Psoas muscle (tissue), 8 donors: Measurements from ENCODE around the gene ARNT2. TPM values are rescaled to one million over a fixed set of nuclear protein-coding genes. Genes with fewer than 3 reads are reported as not detected.

Experiments used
- ATAC-seq, 4 donors: fragments of 200-7000 bp; cut with Tn5 transposase; one replicate each; pipeline ENCODE4 v1.9.1; 2020; ENCODE audit warnings: moderate library complexity in 3 of 4, mild to moderate bottlenecking in 2 of 4
- DNase-seq, 2 donors: peaks; one replicate each; pipeline ENCODE4 v3.0.0-alpha.2; 2020
- H3K27ac ChIP-seq: fragments of 200-600 bp; one replicate; pipeline ENCODE4 v1.8.0; 2022
- H3K27me3 ChIP-seq, 3 donors: fragments of 200-600 bp in 1 of 3; one replicate each; pipeline versions ENCODE4 v1.6.1 to v1.8.0; 2013 to 2022; ENCODE audit warnings: low read length in 2 of 3, mild to moderate bottlenecking in 2 of 3, moderate library complexity in 1 of 3; ENCODE audit not compliant: insufficient read depth in 3 of 3
- H3K36me3 ChIP-seq, 2 donors: fragments of 200-600 bp in 1 of 2; one replicate each; pipeline versions ENCODE4 v1.6.1 to v1.8.0; 2013 to 2022; ENCODE audit warnings: low read depth in 1 of 2, mild to moderate bottlenecking in 1 of 2, moderate library complexity in 1 of 2; ENCODE audit not compliant: insufficient read depth in 1 of 2
- H3K4me1 ChIP-seq: fragments of 200-600 bp; one replicate; pipeline ENCODE4 v1.8.0; 2022
- H3K4me3 ChIP-seq: fragments of 200-600 bp; one replicate; pipeline ENCODE4 v1.8.0; 2022; ENCODE audit warnings: mild to moderate bottlenecking
- H3K9me3 ChIP-seq: fragments of 200-600 bp; one replicate; pipeline ENCODE4 v1.8.0; 2022
- WGBS, 3 donors: extraction: QIAGEN DNeasy Blood & Tissue Kit; methylation state at CpG; one replicate each; pipeline versions ENCODE4 v1.1.6 to v1.1.7; 2013; 5-methylcytosine and 5-hydroxymethylcytosine counted together
- intact Hi-C, 2 donors: fragments of 100-400 bp; cut with DNase I; formaldehyde crosslinking; loops; one replicate each; pipeline versions ENCODE4 v1.11.0 to v1.14.2; 2022
- polyA plus RNA-seq, 3 donors: library from polyadenylated mRNA; stranded (reverse); fragments of 200-250 nt; gene quantifications; one replicate each; pipeline ENCODE4 v1.2.3, GENCODE V29; 2013
- total RNA-seq, 4 donors: library from RNA; stranded (reverse); fragmentation: NEBNext Ultra II Directional in 2 of 4; extraction: Animal tissue kit (Norgen Biotek cat#: 25700) in 2 of 4; gene quantifications; one replicate each; pipeline versions ENCODE4 v1.2.1 to v1.2.4, GENCODE V29; 2021 to 2023
- TF ChIP-seq, protein P1 (sequence below): fragments of 200-600 bp; IDR thresholded peaks from one replicate; pipeline ENCODE4 v1.8.0; 2022; ENCODE audit warnings: antibody characterized with exemption
- donor health status: healthy with polysubstance abuse.
- donor health status: DM: no; HTN: no; CAD: no; lungs with moderate emphysema.
- donor health status: Bipolar disorder and iron deficiency.
- donor health status: healthy.
- donor health status: DM: yes; HTN: yes; CAD: no.
- donor health status: DM: no; HTN: no; CAD: no.
- donor health status: DM: no; HTN: no; CAD: no.
- donor health status: DM: yes; HTN: yes; CAD: no.

ARNT2 gene
- total and polyA plus RNA-seq, 7 donors, result 0.09 to 12.2 (median 4.4) TPM

DNA sequence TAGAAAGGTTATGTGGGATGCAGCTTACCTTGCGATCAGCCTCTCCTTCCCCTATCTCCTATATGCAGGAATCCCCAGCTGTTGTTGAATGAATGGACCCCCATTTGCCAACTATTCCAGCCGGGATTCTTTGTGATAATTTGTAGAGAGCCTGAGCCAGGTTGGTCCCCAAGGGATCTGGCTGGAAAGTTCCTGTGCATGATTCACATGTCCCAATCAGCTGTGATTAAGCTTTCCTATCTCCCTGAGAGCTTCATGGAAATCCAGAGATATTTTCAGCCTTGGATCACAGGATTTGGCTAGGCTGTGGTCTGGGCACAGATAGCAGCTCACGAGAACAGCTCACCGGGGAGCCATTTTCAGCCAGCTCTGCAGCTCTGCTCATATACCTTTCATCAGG is 76.7 kb downstream of the ARNT2 start:
- 11 to 14% (median 12%) methylated on average over 4 of the region's 4 CpGs for WGBS, 3 donors
- peaks cover 0 to 4% of the 10 kb centered on the region in 2 donors for H3K36me3 ChIP-seq
- no peaks in the 10 kb centered on the region for H3K9me3 ChIP-seq
- TF ChIP-seq, protein P1, sequence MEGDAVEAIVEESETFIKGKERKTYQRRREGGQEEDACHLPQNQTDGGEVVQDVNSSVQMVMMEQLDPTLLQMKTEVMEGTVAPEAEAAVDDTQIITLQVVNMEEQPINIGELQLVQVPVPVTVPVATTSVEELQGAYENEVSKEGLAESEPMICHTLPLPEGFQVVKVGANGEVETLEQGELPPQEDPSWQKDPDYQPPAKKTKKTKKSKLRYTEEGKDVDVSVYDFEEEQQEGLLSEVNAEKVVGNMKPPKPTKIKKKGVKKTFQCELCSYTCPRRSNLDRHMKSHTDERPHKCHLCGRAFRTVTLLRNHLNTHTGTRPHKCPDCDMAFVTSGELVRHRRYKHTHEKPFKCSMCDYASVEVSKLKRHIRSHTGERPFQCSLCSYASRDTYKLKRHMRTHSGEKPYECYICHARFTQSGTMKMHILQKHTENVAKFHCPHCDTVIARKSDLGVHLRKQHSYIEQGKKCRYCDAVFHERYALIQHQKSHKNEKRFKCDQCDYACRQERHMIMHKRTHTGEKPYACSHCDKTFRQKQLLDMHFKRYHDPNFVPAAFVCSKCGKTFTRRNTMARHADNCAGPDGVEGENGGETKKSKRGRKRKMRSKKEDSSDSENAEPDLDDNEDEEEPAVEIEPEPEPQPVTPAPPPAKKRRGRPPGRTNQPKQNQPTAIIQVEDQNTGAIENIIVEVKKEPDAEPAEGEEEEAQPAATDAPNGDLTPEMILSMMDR, result no peak
- no peak overlapping the region for H3K27ac ChIP-seq
- no peak overlapping the region for H3K4me3 ChIP-seq
- no peaks in the 10 kb centered on the region for H3K4me1 ChIP-seq
- H3K27me3 ChIP-seq, result no peaks in the 10 kb centered on the region
- DNase-seq, result peak; percentile 64 to 67
- intact Hi-C loops, result no loop called here
- peak; percentile 56 to 95 (median 92) for ATAC-seq

DNA sequence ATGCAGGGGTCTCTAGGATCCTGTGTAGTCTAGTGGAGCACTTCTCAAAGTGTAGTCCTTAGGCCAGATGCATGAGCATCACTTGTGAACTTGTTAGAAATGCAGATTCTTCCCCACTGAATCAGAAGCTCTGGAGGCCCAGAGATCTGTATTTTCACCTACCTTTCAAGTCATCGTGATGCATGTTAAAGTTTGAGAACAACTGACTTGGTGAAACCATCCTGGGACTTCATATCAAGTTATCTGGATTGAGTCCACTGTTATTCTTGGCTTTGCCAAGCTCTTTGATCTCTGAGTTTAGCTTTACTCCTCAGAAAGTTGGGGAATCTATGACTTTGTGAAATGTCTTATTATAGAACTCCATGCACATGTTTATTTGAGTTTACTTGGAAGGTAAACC is 78.5 kb downstream of the ARNT2 start:
- H3K27me3 ChIP-seq, result no peaks in the 10 kb centered on the region
- H3K36me3 ChIP-seq, result no peaks in the 10 kb centered on the region
- no peaks in the 10 kb centered on the region for H3K9me3 ChIP-seq
- no peak overlapping the region for H3K27ac ChIP-seq
- 72 to 97% (median 80%) methylated on average over 1 of the region's 1 CpG for WGBS, 3 donors
- DNase-seq (no peak), ATAC-seq (no peak)
- no peak overlapping the region for H3K4me3 ChIP-seq
- no peaks in the 10 kb centered on the region for H3K4me1 ChIP-seq
- TF ChIP-seq, protein P1, result no peak
- intact Hi-C loops, result no loop called here

DNA sequence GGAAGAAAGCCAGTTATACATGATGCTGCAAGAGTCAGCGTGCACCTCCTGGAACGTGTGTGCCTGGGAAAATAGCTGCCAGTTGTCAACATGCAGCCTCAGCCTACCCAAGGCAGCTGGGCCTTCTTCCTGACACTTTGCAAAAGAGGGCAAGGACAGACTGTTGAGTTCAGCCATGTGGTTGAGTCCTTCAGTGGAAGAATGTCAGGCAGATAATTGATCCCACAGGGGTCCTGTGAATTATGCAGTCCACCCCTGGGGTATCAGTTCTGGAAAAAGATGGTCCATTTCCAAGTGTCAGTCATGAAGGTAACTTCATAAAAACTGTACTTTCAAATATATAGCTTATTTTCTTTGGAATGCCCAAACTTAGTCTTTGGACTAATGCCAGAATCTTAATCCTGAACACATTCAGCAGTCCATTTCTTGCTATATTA is 79.6 kb downstream of the ARNT2 start:
- no peak overlapping the region for H3K27ac ChIP-seq
- H3K36me3 ChIP-seq, result no peaks in the 10 kb centered on the region
- ATAC-seq (no peak), DNase-seq (no peak)
- H3K9me3 ChIP-seq, result no peaks in the 10 kb centered on the region
- H3K27me3 ChIP-seq, result no peaks in the 10 kb centered on the region
- intact Hi-C loops, result no loop called here
- WGBS, 3 donors, result 69 to 79% (median 75%) methylated on average over 2 of the region's 2 CpGs
- TF ChIP-seq, protein P1, result no peak
- H3K4me3 ChIP-seq, result no peak overlapping the region
- H3K4me1 ChIP-seq, result no peaks in the 10 kb centered on the region

DNA sequence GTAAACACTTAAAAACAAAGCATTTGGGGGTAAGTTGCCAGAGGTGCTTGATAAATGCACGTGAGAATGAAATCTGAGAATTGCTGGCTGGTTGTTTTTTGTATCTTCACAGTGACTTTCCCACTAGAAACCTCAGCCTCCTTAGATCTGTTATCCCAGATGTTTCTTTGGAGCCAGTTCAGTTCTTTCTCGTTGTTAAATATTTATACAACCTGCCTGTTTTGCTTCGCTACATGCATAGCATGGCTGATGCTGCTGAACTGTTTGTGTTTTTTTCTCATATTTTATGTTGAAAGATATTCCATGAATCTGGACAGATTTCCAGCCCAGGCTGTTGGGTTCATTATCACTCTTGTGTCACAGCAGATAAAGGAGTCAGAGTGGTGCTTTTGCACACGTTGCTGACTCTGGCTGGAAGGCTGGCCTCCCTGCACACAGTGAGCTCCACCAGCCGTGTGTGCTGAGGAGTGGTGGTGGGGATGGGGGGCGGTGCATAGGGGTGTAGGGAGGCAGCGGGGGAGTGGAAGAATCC is 80.2 kb downstream of the ARNT2 start:
- H3K36me3 ChIP-seq, result no peaks in the 10 kb centered on the region
- no peaks in the 10 kb centered on the region for H3K27me3 ChIP-seq
- no peaks in the 10 kb centered on the region for H3K9me3 ChIP-seq
- no peak for DNase-seq
- no peak for ATAC-seq
- intact Hi-C loops, result no loop called here
- no peaks in the 10 kb centered on the region for H3K4me1 ChIP-seq
- H3K4me3 ChIP-seq, result no peak overlapping the region
- TF ChIP-seq, protein P1, result no peak
- H3K27ac ChIP-seq, result no peak overlapping the region
- WGBS, 3 donors, result 74 to 79% (median 76%) methylated on average over 7 of the region's 7 CpGs
